SHP77 (cell line): Measurements from ENCODE around the gene CFAP46.
A peak's percentile ranks its signal among the peaks of the same experiment; 100 is the strongest.

Source experiments
- DNase-seq, 2 experiments: peaks; one replicate each; lab custom pipeline; 2025; lab: John Stamatoyannopoulos, UW

CFAP46 gene

GRCh38 chr10:132942101-132943057, at the start of gene CFAP46:
CFAP46 (minus strand) TSS chr10:132942570; CDS start chr10:132942484, 86 bp downstream.
- DNase-seq = no peak

GRCh38 chr10:132991706-132992432, 49.5 kb upstream of the CFAP46 start:
- DNase-seq = no peak

DNA sequence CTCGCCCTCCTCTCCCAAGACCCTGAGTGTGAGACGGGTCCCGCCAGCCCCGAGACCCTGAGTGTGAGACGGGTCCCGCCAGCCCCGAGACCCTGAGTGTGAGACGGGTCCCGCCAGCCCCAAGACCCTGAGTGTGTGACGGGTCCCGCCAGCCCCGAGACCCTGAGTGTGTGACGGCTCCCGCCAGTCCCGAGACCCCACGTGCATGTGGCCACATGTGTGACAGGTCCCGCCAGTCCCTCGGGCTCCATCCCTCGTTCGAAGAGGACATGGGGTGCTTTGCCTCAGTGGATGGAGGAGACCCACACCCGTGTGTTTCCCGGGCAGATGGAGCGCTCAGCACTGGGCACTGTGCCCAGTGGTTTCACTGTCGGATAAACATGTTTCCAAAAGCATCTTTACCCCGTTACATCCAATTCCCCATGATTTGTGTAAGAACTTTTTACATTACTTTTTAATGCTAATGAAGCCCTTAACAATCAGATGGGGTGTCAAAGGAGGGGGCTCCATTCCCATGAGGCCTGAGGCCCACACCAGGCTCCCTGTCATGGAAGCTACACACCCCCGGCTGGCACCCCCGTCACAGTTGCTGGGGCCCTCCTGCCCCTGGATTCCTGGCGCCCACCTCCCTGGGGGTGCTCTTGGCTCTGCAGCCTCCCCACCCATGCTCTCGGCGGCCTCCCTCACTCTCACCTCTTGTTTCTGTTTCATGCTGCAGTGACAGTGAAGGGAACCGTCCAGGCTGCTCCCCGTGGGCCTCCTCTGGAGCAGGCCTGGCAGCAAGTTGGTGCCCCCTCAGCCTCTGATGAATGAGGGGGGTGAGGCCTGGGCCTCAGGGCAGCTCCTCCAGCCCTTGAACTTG, 48.5 kb upstream of the CFAP46 start:
- no peak for DNase-seq

- no peak for DNase-seq
These were observed 47.4 kb upstream of the CFAP46 start for GRCh38 chr10:132989476-132990415.

DNA sequence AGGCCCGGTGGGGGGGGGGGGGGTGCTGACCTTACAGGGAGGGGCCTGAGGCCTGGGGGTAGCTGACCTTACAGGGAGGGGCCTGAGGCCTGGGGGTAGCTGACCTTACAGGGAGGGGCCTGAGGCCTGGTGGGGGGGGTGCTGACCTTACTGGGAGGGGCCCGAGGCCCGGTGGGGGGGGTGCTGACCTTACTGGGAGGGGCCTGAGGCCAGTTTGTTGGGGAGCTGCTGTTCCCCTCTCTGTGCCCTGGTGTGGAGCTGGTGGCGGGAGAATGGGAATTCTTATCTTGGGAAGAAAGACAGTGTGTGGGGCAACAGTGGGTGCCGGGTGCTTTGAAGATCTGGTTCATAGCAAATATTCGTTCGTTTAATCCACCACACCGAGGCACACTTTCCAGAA, 46.6 kb upstream of the CFAP46 start:
- no peak for DNase-seq

DNA sequence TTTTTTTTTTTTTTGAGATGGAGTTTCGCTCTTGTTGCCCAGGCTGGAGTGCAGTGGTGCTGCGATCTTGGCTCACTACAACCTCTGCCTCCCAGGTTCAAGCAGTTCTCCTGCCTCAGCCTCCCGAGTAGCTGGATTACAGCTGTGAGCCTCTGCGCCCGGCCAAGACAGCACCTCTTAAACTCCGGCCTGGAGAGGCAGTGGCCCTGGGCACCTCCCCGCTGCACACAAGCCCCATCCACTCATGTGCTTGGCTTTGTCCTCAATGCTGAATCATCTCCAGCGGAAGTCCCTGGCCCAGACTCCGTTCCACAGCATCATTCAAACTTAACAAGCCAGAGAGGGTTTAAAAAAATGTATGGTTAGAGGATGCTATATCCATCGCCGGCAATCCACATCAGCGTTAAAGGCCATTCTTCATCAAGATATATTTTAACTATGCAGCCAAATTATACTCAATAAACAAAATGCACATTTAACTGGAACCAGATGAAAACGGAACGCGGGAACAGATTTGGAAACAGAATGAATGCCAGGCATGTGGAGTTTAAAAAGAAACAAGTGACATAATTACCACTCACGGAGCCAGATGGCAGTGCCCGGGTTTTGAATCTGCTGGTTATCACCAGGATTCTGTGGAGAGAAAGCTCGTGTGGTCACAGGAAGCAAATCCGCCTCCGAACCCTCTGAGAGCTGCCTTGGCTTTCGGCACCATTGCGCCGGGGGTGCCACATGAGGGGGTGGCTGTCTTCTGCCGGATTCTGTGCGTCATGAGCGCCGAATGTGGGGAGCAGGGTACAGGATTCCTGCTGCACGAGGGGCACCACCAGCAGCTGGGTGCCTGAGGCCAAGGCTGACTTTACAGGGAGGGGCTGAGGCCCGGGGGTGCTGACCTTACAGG, 45.6 kb upstream of the CFAP46 start:
- DNase-seq = peak in 1 of 2 experiments; percentile 36

- no peak for DNase-seq
These were observed 44.6 kb upstream of the CFAP46 start for GRCh38 chr10:132986978-132987377.

GRCh38 chr10:132986576-132986975, 44.2 kb upstream of the CFAP46 start:
- no peak for DNase-seq

DNA sequence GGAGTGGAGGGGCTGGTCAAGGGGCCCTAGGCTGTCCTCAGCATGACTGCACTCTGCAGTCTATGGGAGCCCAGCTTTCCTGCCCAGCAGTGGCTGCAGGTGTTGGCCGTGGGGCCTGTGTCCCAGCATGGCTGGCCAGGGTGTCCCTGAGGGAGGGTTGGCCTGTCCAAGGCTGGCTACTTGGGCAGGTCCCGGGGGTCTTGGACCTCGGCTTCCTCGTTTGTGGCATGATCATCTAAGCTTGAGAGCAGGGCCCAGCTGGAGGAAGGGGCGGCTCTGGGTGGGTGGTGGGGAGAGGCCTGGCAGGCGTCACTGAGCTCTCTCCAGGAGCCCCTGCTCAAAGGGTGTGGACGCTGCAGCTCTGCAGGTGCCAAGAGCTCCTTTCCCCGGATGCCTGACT, 43.7 kb upstream of the CFAP46 start:
- DNase-seq = no peak

DNA sequence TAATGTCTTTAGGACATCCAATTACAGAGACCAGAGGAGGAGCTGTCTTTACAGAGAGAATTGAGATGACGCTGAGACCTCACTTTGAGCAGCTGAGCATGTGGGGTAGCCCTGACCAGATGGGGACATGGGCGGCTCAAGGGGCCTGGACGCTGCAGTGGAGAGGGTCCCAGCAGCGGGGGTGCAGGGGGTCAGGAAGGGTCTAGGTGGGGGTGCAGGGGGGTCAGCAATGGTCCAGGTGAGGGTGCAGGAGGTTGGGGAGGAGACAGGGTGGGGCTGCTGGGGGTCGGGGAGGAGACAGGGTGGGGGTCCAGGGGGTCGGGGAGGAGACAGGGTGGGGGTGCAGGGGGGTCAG, 43.2 kb upstream of the CFAP46 start:
- DNase-seq = no peak

DNA sequence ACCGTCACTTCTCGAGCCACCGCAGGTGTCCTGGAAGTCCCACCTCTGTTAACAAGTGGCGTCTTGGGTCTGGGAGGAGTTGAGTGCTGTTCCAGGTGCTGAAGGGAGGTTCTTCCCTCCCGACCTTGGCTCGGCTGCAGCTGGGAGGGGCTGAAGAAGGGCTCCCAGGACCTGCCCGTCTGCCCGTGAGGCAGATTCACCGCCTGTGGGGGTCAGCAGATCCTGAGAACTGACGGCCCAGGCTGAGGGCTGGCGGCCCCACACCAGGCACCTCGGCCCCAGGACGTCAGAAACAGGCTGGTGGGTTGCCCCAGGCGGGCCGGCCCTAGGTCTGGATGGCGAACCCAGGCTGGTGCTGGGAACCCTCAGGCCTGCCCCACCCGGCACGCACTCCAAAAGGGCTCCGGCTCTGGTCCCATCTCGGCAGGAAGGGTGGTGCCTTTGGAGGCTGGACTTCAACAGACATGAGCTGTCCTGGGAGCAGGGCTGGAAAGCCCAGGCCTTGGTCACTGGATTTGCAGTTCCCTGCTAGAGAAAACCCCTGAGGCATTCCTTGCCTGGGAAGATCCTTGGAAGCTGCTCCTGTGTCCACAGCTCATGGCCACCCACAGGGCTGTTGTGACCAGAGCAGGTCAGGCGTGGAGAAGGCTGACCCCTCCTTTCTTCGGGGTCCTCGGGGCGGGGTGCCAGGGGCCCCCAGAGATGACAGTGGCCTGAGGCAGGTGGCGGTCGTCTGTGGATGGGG, 42.6 kb upstream of the CFAP46 start:
- DNase-seq = no peak

DNA sequence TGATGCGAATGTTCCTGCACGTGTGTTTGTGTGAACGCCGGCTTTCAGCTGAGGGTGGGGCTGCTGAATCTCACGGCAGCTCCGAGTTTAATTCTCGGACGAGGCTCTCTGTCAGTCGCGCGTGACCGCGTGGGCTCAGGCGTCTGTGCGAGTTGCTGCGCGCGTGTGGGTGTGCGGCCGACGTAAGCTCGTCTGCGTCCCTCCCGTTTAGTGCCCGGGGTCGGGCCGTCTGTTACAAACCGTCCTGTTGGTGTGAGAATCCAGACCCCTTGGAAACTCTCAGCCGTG, 41.6 kb upstream of the CFAP46 start:
- no peak for DNase-seq

DNA sequence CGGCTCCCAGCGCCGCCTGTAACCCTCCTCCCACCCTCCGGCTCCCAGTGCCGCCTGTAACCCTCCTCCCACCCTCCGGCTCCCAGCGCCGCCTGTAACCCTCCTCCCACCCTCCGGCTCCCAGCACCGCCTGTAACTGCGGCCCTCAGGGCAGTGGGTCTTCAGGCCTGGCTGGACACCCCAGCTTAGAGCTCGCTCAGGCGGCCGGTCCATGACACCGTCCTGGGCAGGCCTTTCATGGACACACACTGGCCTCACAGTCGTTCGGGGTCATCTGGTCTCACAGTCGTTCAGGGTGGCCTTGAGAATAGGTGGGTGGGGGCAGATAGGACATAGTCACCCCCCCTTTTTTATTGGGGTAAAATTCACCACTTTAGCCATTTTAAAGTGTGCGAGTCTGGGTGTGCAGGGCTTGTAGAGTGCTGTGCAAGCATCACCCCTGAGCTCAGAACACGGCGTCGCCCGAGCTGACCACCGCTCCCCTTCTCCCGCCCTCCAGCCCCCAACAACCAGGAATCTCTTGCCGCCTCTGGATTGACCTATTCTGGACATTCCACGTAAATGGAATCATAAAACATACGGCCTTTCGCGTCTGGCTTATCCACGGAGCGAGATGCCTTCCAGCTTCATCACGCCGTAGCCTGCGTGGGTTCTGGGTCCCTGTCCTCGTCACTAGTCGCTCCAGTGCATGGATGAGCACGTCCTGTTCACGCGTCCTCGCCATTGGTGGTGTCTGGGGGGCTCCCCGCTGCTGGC, 41.1 kb upstream of the CFAP46 start:
- DNase-seq = no peak

DNA sequence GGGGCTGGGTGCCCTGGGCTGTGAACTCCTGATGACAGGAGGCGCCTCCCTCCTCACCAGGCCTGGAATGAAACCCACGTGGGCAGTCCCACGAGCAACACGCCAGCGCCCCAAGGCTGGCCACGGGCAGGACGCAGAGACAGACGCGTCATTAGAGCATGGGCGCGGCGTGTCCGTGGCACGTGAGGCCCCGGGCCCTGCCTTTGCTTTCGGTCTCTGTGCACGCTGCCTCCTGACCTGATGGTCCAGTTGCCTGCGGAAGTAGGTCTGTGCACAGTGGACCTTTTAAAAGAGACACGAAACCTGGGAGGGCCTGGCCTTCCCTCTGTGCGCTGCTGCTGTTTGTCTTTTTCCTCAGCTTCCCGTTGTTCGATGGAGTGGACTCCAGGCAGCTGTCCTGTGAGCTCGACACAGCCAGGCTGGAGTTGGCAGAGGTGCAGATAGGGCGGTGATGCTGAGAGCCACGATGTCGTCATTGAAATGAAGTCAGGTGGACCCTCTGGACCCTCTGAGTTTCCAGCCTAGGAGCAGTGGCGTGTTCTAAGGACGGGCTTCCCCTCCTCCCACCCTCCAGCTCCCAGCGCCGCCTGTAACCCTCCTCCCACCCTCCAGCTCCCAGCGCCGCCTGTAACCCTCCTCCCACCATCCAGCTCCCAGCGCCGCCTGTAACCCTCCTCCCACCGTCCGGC, 40.1 kb upstream of the CFAP46 start:
- no peak for DNase-seq

DNA sequence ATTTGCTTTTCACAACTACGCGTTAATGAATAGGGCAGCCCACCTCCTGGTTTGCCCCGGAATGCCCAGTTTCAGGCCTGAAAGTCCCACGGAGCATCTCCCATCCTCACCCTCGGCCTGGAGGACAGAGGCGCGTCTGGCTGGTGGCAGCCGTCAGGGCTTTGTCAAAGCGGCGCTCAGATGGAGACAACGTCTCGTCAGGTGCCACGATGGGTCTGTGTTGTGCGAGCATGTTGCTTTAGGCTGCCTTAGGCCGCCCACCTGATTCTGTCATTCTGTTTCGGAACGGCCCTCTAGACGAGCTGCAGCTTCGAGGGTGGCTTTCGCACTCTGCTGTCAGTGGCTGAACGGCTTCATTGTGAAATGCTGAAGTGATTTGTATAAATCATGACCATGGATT, 39.4 kb upstream of the CFAP46 start:
- no peak for DNase-seq

DNA sequence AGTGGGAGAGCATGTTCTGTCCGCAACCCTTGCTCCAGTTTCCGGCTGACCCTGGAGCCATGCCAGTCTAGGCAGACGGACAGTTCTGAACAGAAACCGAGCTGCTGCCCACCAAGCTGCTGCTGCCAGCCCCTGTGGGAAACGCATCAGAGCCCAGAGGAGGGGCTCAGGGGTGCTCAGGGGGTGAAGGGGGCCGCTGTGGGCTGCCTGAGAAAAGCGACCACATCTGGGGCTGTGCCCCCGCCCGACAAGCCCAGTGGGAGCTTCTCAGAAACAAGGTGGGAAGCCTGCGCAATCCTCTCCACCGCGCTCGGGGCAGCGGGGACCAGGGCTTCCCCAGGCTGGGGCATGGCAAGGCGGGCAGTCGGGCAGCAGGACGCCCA, 38.8 kb upstream of the CFAP46 start:
- no peak for DNase-seq

GRCh38 chr10:132980426-132981172, 38.2 kb upstream of the CFAP46 start:
- no peak for DNase-seq
